Stimulated activated CD4-positive, alpha-beta T cell treated with anti-CD3 and anti-CD28 coated beads, Interleukin-1b, Interleukin-23, amount 100 ng/mL, for 24 hours (primary cell): ENCODE measurements around the gene PPOX.

ENCODE experiments used
- DNase-seq, 4 experiments: peaks; one replicate each; pipeline ENCODE4 v3.0.0-alpha.2; 2020; ENCODE audit warnings: low read depth in 4 of 4, low spot score in 1 of 4

PPOX gene

DNA sequence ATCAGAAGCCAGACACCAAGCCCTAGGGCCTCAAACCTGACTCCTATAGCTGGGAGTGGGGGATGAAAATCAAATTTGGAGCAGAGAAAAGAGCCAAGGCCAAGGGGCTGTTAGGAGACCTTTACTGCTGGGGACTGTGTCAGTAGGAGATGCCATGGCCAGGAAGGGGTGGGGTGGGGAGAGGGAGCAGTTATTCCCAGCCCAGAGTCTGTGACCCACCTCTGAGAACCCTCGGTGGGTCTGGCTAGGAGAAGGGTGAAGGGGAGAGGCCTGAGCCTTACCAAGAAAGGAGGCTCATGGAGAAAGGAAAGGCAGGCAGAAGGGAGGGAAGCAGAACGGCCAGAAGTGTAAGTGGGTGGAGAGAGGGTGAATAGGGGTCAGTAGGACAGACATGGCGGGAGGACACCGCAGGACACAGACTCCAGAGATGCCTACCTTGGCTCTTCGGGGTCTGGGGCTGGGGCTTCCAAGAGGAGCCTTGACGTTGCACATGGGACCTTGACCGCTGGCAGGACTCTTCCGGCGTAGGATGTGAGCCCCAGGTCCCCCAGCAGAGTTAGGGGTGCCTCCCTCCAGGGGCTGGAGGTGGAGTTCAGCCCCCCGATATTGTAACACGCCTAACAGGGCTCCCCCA is 31.5 kb downstream of the PPOX start:
- DNase-seq = no peak

DNA sequence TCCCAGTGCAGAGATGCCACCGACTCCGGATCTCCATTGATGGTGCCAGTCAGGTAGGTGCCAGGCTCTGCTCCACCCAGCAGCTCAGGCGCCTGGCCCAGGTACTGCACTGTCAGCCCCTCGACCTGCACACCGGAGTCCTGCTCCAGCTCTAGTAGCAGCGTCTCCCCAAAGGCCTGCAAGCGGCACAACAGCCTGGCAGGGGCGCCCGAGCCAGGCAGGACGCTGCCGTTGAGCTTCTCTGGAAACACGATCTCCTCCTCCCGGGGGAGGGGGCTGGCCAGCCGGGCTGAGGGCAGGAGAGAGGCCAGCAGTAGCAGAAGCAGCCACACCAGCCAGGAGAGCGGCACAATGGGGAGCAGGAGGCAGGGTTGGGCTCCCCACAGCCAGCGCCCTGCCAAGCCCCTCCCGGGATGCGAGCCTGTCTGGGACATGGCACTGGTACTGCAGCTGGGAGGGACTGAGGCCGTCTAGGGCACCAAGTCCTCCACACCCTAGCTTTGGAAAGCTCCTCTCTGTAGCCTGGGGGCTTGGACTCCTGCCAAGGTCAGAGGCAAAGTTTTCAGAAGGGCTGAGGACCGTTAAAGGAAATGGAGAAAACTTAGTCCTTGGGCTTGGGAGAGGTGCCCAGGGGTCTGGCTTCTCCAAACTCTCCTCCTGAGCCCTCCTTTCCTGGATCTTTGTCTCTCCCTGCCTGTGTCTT is 32.1 kb downstream of the PPOX start:
- no peak for DNase-seq

DNA sequence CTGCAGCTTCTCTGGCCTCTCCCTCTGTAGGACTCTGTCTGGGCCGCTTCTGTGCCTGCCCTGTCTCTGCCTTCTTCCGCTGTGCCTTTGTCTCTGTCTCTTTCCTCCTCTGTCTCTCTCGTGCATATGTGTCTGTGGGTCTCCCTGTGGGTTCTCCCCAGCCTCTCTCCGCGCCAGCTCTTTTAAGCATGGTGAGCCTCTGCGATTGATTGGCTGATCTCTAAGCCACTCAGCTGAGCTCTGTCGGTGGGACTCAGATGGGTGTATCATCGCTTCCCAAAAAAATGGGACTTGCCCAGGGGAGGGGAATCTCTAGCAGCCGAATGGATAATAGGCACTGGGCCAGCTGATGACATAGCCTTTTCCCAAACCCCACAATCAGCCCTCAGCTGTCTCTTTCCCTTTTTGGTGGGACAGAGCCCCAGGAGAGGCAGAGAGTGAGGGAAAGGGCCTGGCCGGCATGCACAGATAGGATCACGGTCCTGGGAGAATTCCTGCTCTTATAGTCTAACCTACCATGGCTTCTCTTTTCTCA is 32.7 kb downstream of the PPOX start, which contains the start of gene ADAMTS4:
Gene ADAMTS4 (minus strand): TSS at position 158 of the 535 bp plus-strand sequence. CDS start 427 bp downstream, outside the sequence.
- DNase-seq = no peak

DNA sequence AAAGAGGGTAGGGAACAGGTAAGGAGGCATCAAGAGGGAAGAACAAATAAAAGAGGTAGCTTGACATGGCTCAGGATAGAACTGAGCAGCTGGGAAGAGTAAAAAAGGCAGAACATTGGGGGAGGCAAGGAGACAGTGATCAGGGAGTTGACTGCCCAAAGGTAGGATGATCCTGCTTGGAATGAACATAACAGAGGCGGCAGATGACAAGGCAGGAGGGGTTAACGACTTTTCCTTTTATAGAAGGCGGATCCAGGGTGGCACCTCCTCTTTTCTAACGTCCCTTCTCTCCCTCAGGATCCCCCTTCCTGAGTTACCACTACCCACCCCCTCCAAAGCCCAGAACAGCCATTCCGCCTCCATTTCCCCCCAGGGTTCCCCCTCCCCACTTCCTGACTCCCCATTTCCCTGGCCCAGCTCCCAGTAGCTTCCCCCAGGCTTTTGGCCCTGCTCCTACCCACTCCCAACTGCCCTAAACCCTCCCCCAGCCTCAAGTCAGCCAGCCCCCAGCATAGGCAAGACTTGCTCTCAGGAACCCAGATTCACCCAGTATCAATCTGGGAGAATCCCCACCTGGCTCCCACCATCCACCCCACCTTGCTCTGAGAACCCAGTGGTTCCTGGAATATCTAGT is 33.4 kb downstream of the PPOX start:
- no peak for DNase-seq

GRCh38 chr1:161200421-161200991 is 34.3 kb downstream of the PPOX start:
- DNase-seq = no peak

DNA sequence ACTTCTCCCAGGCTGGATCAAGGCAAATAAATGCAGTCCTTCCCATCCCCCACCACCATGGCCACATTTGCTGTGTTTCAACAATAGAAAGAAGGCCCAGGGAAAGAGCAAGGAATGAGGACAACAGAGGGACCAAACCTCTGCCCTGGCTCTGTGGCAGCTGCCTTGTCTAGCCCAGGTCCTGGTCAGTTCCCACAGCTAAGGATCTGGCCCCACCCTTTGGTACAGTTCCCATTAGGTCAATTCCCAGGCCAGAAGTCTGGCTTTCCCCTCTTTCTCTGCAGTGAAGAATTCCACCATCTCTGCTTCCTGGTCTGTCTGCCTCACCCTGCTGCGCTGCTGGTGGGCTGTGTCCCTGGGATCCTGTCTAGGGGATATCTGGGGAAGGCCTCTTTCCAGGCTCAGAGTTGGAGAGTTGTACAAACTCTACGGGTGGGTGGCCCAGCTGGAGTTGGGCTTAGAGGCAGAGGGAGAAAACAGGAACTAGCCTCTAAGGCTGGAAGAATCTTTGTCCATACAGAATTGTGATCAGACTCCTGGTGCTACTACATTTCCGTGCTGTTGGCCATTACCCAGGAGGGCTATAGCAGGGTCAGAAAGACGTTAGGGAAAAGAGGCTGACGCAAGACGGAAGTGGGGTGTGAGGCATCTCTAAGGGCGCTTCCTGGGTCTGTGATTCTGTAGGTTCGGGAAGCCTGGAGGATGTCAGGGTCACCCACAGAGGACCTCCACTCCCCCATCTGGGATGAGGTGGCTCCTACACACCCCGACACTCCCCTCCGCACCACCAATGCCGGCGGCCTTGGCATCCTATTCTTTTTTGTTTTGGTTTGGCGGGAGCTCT is 35.0 kb downstream of the PPOX start:
- DNase-seq = no peak

- peak; percentile 79 to 91 (median 86) for DNase-seq
Measured at GRCh38 chr1:161201836-161202712, 35.8 kb downstream of the PPOX start, which contains the start of gene NDUFS2. NDUFS2 (plus strand) TSS chr1:161202367; CDS start chr1:161202386, 19 bp downstream.

GRCh38 chr1:161206411-161207140 is 40.4 kb downstream of the PPOX start:
- no peak for DNase-seq

- no peak for DNase-seq
Measured at GRCh38 chr1:161207173-161207572, 40.9 kb downstream of the PPOX start.

DNA sequence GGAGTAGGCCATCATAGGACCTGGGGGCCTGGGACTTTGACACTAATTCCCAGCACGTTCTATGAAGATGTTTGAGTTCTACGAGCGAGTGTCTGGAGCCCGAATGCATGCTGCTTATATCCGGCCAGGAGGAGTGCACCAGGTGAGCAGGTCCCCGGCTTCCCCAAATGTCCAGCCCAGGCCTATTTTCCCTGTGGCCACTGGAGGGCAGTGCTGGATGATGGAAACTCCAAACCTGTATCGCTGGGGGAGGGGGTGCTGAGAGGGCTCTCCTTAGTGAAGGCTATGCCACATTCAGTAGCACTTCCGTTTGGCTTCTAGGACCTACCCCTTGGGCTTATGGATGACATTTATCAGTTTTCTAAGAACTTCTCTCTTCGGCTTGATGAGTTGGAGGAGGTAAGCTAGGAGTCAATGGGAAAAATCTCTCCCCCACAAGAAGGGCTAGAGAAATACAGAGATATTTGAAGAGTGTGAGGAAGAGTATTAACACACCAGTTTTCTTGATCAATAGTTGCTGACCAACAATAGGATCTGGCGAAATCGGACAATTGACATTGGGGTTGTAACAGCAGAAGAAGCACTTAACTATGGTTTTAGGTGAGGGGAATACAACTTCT is 43.7 kb downstream of the PPOX start:
- peak in 3 of 4 experiments; percentile 29 to 54 (median 48) for DNase-seq

DNA sequence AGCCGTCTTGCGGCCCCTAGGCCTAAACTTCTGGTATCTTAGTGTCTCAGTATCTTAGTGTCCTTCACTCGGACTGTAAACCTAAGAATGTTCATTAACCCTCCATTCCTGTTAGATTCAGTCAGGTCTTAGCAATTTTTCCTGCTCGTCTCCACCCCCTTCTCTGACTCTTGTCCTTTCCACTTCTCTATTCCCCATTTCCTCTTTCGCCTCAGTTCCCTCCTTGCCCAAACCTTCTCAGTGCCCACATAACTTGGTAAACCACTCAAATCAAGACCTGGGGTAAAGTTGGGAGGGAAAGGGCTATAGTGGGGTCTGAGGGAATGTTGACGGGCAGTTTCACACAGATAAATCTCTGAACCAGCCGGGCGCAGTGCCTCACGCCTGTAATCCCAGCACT is 48.1 kb downstream of the PPOX start:
- DNase-seq = no peak

DNA sequence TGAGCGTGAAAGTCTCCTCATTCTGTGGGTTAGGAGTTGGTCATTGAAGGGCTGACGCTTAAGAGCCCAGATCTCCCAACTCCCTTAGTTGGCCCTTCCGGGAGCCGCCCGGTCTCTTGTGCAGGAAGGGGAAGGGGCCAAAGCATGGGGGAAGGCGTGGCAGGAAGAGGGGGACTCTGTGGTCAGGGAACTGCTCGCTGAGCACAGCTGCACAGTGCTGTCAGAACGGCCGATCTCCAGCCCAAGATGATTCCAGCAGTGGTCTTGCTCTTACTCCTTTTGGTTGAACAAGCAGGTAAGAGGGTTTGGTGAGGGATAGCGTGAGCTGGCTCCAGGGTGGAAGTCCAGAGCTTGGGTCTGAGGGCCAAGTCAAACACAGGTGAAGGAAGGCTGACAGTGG is 48.9 kb downstream of the PPOX start, which contains the start of gene FCER1G:
Gene FCER1G (plus strand): TSS at position 220 of the 400 bp plus-strand sequence. CDS start 27 bp downstream, at position 247.
- no peak for DNase-seq

GRCh38 chr1:161216945-161217712 is 50.9 kb downstream of the PPOX start:
- no peak for DNase-seq

GRCh38 chr1:161217831-161218230 is 51.6 kb downstream of the PPOX start:
- DNase-seq = no peak

GRCh38 chr1:161218301-161219077 is 52.3 kb downstream of the PPOX start:
- DNase-seq = no peak

DNA sequence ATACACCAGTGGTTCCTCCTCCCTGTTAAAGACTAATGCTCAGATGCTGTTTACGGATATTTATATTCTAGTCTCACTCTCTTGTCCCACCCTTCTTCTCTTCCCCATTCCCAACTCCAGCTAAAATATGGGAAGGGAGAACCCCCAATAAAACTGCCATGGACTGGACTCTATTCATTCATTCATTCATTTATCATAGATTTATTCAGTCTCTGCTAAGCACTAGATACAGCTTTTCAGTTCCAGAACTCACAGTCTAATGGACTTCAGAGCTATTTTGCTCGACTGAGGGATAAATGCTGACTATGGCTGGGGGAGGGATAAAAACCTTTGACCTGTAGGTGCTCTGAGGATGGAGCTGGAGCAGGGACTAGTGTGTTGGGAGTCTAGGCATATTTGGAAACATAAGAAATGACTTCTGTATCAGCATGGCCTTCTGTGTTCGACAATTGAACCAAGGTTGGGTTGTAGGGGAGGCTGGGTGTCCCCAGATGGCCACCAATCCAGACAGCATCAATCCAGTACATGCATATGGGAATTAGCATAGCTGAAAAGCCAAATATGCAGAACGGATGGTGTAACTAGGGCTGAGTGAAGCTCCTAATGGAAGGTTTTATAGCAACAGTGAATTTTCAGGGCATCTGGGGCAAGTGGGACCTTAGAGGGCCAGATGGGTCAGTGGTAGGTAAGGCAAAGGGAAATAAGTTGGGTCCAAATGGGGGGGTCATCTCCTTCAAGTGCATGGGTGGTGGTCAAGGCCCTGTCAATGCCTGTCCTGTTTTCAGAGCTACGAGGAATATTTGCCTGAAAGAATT is 53.1 kb downstream of the PPOX start:
- DNase-seq = no peak
